Panc1 (cell line): ENCODE measurements around the gene HEMK1. TPM values are rescaled to one million over a fixed set of nuclear protein-coding genes. Genes with fewer than 3 reads are reported as not detected.

Experiments
- ATAC-seq: fragments of 200-7000 bp; cut with Tn5 transposase; 2 replicates; pipeline ENCODE4 v1.9.1; 2020; ENCODE audit warnings: mild to moderate bottlenecking, moderate library complexity
- BruUV-seq: library from RNA; stranded (reverse); fragments of 400-500 nt; replicated peaks from 2 replicates; lab custom pipeline; 2021; lab: Mats Ljungman, UMichigan
- CTCF ChIA-PET: fragments of 300-600 bp; sonication (Branson Sonifier 250); formaldehyde crosslinking; loops from one replicate; lab custom pipeline; 2022; ENCODE audit warnings: antibody characterized with exemption; lab: Charles Lee
- POLR2A ChIA-PET: fragments of 300-600 bp; sonication (Branson Sonifier 250); formaldehyde crosslinking; loops from one replicate; lab custom pipeline; 2022; ENCODE audit warnings: antibody characterized with exemption; lab: Charles Lee
- DNase-seq: peaks from one replicate; pipeline ENCODE4 v3.0.0-alpha.2; 2010; ENCODE audit warnings: low read depth, low spot score
- H3K27ac ChIP-seq: 2 replicates; pipeline ENCODE4 v1.5.1; 2011; ENCODE audit warnings: mild to moderate bottlenecking, low read length, inconsistent platforms
- H3K27me3 ChIP-seq: fragments of 200-500 bp; sonication (Bioruptor generic); 2 replicates; pipeline ENCODE4 v1.6.0; 2014; ENCODE audit warnings: low read length, inconsistent platforms; ENCODE audit not compliant: control insufficient read depth, insufficient read depth
- H3K36me3 ChIP-seq: fragments of 200-500 bp; sonication (Bioruptor generic); 2 replicates; pipeline ENCODE4 v1.5.1; 2014; ENCODE audit warnings: inconsistent platforms, mild to moderate bottlenecking, low read length, moderate library complexity; ENCODE audit not compliant: control insufficient read depth, insufficient read depth
- H3K4me1 ChIP-seq: 2 replicates; pipeline ENCODE4 v1.5.1; 2011; ENCODE audit warnings: inconsistent platforms, mild to moderate bottlenecking, low read length, moderate library complexity; ENCODE audit not compliant: control insufficient read depth, insufficient read depth
- H3K4me3 ChIP-seq, 2 experiments: 2 replicates each; pipeline ENCODE4 v1.5.1; 2011 to 2012; ENCODE audit warnings: low read depth in 2 of 2, low read length in 2 of 2, mild to moderate bottlenecking in 2 of 2, inconsistent platforms in 1 of 2, moderate library complexity in 1 of 2
- H3K9me3 ChIP-seq: fragments of 200-500 bp; sonication (Bioruptor generic); 2 replicates; pipeline ENCODE4 v1.5.1; 2014; ENCODE audit warnings: low read depth, mild to moderate bottlenecking, inconsistent platforms, low read length, moderate library complexity; ENCODE audit not compliant: control insufficient read depth, insufficient read depth
- CTCF ChIP-seq: fragments of 450-650 bp; IDR thresholded peaks from 2 replicates; pipeline ENCODE4 v1.5.1; 2017; ENCODE audit warnings: mild to moderate bottlenecking
- POLR2AphosphoS5 ChIP-seq: IDR thresholded peaks from 2 replicates; pipeline ENCODE4 v1.6.1; 2012; ENCODE audit warnings: mild to moderate bottlenecking, low read depth, low read length, moderate library complexity
- SIN3A ChIP-seq: IDR thresholded peaks from 2 replicates; pipeline ENCODE4 v1.6.1; 2012; ENCODE audit warnings: low read depth, mild to moderate bottlenecking, low read length, moderate library complexity, borderline replicate concordance; ENCODE audit not compliant: insufficient read depth
- TCF7L2 ChIP-seq: IDR thresholded peaks from 2 replicates; pipeline ENCODE4 v1.6.1; 2011; ENCODE audit warnings: mild to moderate bottlenecking, low read depth, low read length, inconsistent platforms
- in situ Hi-C: cut with HindIII; loops from 2 replicates; pipeline ENCODE4 v1.10.0; 2016; ENCODE audit warnings: low sequenced_read_pairs, low pct_unique_long_range_greater_than_20kb
- intact Hi-C: fragments of 100-400 bp; cut with micrococcal nuclease; formaldehyde crosslinking; loops from one replicate; pipeline ENCODE4 v1.10.0; 2022; ENCODE audit not compliant: unreplicated experiment
- total RNA-seq: library from RNA; stranded (reverse); gene quantifications from one replicate; pipeline ENCODE4 v1.2.1, GENCODE V29; 2021; ENCODE audit not compliant: unreplicated experiment
- TF ChIP-seq, protein P1 (sequence below), 2 experiments: IDR thresholded peaks; 2 replicates each; pipeline ENCODE4 v1.6.1; 2011 to 2012; ENCODE audit warnings: low read depth in 2 of 2, control low read depth in 1 of 2, low read length in 1 of 2, mild to moderate bottlenecking in 1 of 2, moderate library complexity in 1 of 2; ENCODE audit not compliant: insufficient read depth in 1 of 2

HEMK1 gene
- total RNA-seq, 1 experiment from 2014 or later, result 12.1 TPM

GRCh38 chr3:50615190-50615589 lies 45.9 kb downstream of the HEMK1 start:
- BruUV-seq, result no TSS peak
- no peaks in the 10 kb centered on the region; the same call in 1 of the 2 replicates for H3K4me1 ChIP-seq
- ChIA-PET POLR2A (no interaction called here), CTCF (no interaction called here)
- H3K27ac ChIP-seq, result no peak overlapping the region
- DNase-seq (no peak), ATAC-seq (no peak)
- H3K36me3 ChIP-seq, result no peaks in the 10 kb centered on the region
- in situ Hi-C loops, result no loop called here
- intact Hi-C loops, result loop anchor here (2.0 to 5.0 kb wide), 2 partner anchors 37 to 96 kb away; no protein-coding TSS in a partner anchor
- no peaks in the 10 kb centered on the region for H3K27me3 ChIP-seq
- H3K9me3 ChIP-seq, result no peaks in the 10 kb centered on the region
- no peak overlapping the region for H3K4me3 ChIP-seq
- TF ChIP-seq TCF7L2 (no peak), POLR2AphosphoS5 (no peak), SIN3A (no peak), CTCF (no peak)
- TF ChIP-seq, protein P1, sequence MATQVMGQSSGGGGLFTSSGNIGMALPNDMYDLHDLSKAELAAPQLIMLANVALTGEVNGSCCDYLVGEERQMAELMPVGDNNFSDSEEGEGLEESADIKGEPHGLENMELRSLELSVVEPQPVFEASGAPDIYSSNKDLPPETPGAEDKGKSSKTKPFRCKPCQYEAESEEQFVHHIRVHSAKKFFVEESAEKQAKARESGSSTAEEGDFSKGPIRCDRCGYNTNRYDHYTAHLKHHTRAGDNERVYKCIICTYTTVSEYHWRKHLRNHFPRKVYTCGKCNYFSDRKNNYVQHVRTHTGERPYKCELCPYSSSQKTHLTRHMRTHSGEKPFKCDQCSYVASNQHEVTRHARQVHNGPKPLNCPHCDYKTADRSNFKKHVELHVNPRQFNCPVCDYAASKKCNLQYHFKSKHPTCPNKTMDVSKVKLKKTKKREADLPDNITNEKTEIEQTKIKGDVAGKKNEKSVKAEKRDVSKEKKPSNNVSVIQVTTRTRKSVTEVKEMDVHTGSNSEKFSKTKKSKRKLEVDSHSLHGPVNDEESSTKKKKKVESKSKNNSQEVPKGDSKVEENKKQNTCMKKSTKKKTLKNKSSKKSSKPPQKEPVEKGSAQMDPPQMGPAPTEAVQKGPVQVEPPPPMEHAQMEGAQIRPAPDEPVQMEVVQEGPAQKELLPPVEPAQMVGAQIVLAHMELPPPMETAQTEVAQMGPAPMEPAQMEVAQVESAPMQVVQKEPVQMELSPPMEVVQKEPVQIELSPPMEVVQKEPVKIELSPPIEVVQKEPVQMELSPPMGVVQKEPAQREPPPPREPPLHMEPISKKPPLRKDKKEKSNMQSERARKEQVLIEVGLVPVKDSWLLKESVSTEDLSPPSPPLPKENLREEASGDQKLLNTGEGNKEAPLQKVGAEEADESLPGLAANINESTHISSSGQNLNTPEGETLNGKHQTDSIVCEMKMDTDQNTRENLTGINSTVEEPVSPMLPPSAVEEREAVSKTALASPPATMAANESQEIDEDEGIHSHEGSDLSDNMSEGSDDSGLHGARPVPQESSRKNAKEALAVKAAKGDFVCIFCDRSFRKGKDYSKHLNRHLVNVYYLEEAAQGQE (IDR thresholded peaks at IDR 0.05; ENCODE audit: insufficient read depth in 1 of 2, low read depth in 2 of 2, low read length in 1 of 2), result no peak

- in situ Hi-C loops (no loop called here), intact Hi-C loops (loop anchor here (2.0 to 5.0 kb wide), 2 partner anchors 36 to 757 kb away; no protein-coding TSS in a partner anchor)
- TF ChIP-seq CTCF (peak; percentile 99), TCF7L2 (no peak)
- TF ChIP-seq, protein P1 (IDR thresholded peaks at IDR 0.05; ENCODE audit: insufficient read depth in 1 of 2, low read depth in 2 of 2, low read length in 1 of 2), result no peak
- Histone ChIP-seq H3K27me3 (no peaks in the 10 kb centered on the region), H3K4me3 (peak overlapping the region; percentile 59 to 75), H3K27ac (no peak overlapping the region), H3K9me3 (no peaks in the 10 kb centered on the region), H3K4me1 (no peaks in the 10 kb centered on the region; the same call in 1 of the 2 replicates), H3K36me3 (no peaks in the 10 kb centered on the region)
- ATAC-seq, result peak; percentile 74
- ChIA-PET CTCF (interaction anchor here (0.6 to 1.2 kb wide), 6 partner anchors 33 to 756 kb away, joined by 3 to 8 read pairs (median 4); partner anchors contain the start of gene C3orf18), POLR2A (no interaction called here)
- no TSS peak for BruUV-seq
- peak; percentile 84 for DNase-seq
Measured at GRCh38 chr3:50616003-50616769, 46.9 kb downstream of the HEMK1 start.
